ENCODE results near the gene TXNDC17.
"Not testable (repeated sequence)": the region's sequence is repeated elsewhere in the genome, so short reads cannot be mapped to it uniquely, and the experiment has no call there.

GRCh38 chr17:6656797-6657632 lies 16.2 kb downstream of the TXNDC17 start:
- TF ChIP-seq POLR2AphosphoS5 (IDR thresholded peaks at IDR 0.05; ENCODE audit: low read depth, low read length); POLR2A (IDR thresholded peaks at IDR 0.05; ENCODE audit: control extremely low read depth in 1 of 2, low read depth in 2 of 2, low read length in 2 of 2); EP300 (IDR thresholded peaks at IDR 0.05; ENCODE audit: borderline replicate concordance in 1 of 2, low read depth in 2 of 2, low read length in 2 of 2); CTCF (IDR thresholded peaks at IDR 0.05; ENCODE audit: control extremely low read depth in 1 of 3, insufficient read depth in 1 of 3, low read depth in 1 of 3, low read length in 3 of 3); RNF2 (IDR thresholded peaks at IDR 0.05; ENCODE audit: borderline replicate concordance, low read depth, low read length, missing control alignments, poor library complexity, severe bottlenecking); JUND (IDR thresholded peaks at IDR 0.05; ENCODE audit: low read length); ZNF274 (IDR thresholded peaks at IDR 0.05; ENCODE audit: borderline replicate concordance, extremely low read depth, low read length); SIN3A (conservative IDR thresholded peaks at IDR 0.05 in 1 of 2, IDR thresholded peaks at IDR 0.05 in 1 of 2; ENCODE audit: low read depth in 1 of 2, low read length in 2 of 2); YY1 (IDR thresholded peaks at IDR 0.05; ENCODE audit: low read depth, low read length); TEAD4 (IDR thresholded peaks at IDR 0.05; ENCODE audit: low read depth, low read length): not testable (repeated sequence)
- TF ChIP-seq, protein P1, sequence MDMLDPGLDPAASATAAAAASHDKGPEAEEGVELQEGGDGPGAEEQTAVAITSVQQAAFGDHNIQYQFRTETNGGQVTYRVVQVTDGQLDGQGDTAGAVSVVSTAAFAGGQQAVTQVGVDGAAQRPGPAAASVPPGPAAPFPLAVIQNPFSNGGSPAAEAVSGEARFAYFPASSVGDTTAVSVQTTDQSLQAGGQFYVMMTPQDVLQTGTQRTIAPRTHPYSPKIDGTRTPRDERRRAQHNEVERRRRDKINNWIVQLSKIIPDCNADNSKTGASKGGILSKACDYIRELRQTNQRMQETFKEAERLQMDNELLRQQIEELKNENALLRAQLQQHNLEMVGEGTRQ (IDR thresholded peaks at IDR 0.05; ENCODE audit: low read length): not testable (repeated sequence)
- TF ChIP-seq GABPA (IDR thresholded peaks at IDR 0.05; ENCODE audit: borderline replicate concordance, insufficient read depth, low read length): peak; percentile 77; the same call in 1 of the 2 replicates
